ENCODE results near the gene SPRR3.

- TF ChIP-seq ARNTL (CRISPR knock-in tag; IDR thresholded peaks at IDR 0.05; ENCODE audit: borderline replicate concordance, low read depth) (no peak), CREB5 (CRISPR knock-in tag; IDR thresholded peaks at IDR 0.05; ENCODE audit: low read depth) (no peak), ZFP3 (CRISPR knock-in tag; IDR thresholded peaks at IDR 0.05) (no peak)
Measured at GRCh38 chr1:153028766-153029165, 27.2 kb downstream of the SPRR3 start.

Measured in SK-N-SH treated with all-trans-retinoic acid at 6 μM for 48 hours (cell line).